ENCODE measurements around the gene MBD3L1.

Gene MBD3L1

GRCh38 chr19:8832132-8833021 lies at the start of gene MBD3L1, which contains the start of gene ZNF558:
Gene MBD3L1, plus strand, starts transcription at chr19:8832377. Its CDS starts 10,302 bp downstream, at chr19:8842679.
Gene ZNF558, minus strand, starts transcription at chr19:8832304. Its CDS starts 9,645 bp downstream, at chr19:8822659.
- no peak for TF ChIP-seq ZBTB7A (IDR thresholded peaks at IDR 0.05; ENCODE audit: low read depth)
- TF ChIP-seq REST (IDR thresholded peaks at IDR 0.05; ENCODE audit: low read depth), result 0 out of 2 replicates have a peak, but pooled peaks have one; percentile 16
- TF ChIP-seq RAD21 (IDR thresholded peaks at IDR 0.05; ENCODE audit: low read depth), result peak; percentile 15; the same call in 1 of the 2 replicates
- 0 out of 2 replicates have a peak, but pooled peaks have one; percentile 15 for TF ChIP-seq EP300 (IDR thresholded peaks at IDR 0.05; ENCODE audit: borderline replicate concordance)
- TF ChIP-seq CREB1 (IDR thresholded peaks at IDR 0.05; ENCODE audit: low read depth), result no peak
- peak; percentile 48; the same call in 1 of the 2 replicates for TF ChIP-seq TCF12 (IDR thresholded peaks at IDR 0.05; ENCODE audit: low read depth)
- TF ChIP-seq USF1 (IDR thresholded peaks at IDR 0.05), result peak; percentile 5; the same call in 1 of the 2 replicates
- TF ChIP-seq MAX (IDR thresholded peaks at IDR 0.05), result peak; percentile 90
- peak; percentile 14; the same call in 1 of the 2 replicates for TF ChIP-seq EGR1 (IDR thresholded peaks at IDR 0.05)
- no peak for TF ChIP-seq YY1 (IDR thresholded peaks at IDR 0.05; ENCODE audit: low read depth)
- TF ChIP-seq FOXM1 (IDR thresholded peaks at IDR 0.05; ENCODE audit: borderline replicate concordance, low read depth), result no peak
- TF ChIP-seq NFIC (IDR thresholded peaks at IDR 0.05), result no peak
- no peak for TF ChIP-seq CEBPB (IDR thresholded peaks at IDR 0.05)
- no peak for TF ChIP-seq TEAD4 (IDR thresholded peaks at IDR 0.05)
- peak; percentile 78; the same call in 1 of the 2 replicates for TF ChIP-seq TAF1 (IDR thresholded peaks at IDR 0.05; ENCODE audit: low read depth)

- TF ChIP-seq CREB1 (IDR thresholded peaks at IDR 0.05; ENCODE audit: low read depth), result no peak
- no peak for TF ChIP-seq ZBTB7A (IDR thresholded peaks at IDR 0.05; ENCODE audit: low read depth)
- no peak for TF ChIP-seq TEAD4 (IDR thresholded peaks at IDR 0.05)
- no peak for TF ChIP-seq USF1 (IDR thresholded peaks at IDR 0.05)
- TF ChIP-seq FOXM1 (IDR thresholded peaks at IDR 0.05; ENCODE audit: borderline replicate concordance, low read depth), result no peak
- TF ChIP-seq EGR1 (IDR thresholded peaks at IDR 0.05), result no peak
- TF ChIP-seq TCF12 (IDR thresholded peaks at IDR 0.05; ENCODE audit: low read depth), result no peak
Measured at GRCh38 chr19:8794823-8795222, 37.4 kb upstream of the MBD3L1 start.

- TF ChIP-seq TCF12 (IDR thresholded peaks at IDR 0.05; ENCODE audit: low read depth) (no peak), MAX (IDR thresholded peaks at IDR 0.05) (no peak), TEAD4 (IDR thresholded peaks at IDR 0.05) (no peak), EGR1 (IDR thresholded peaks at IDR 0.05) (no peak), EP300 (IDR thresholded peaks at IDR 0.05; ENCODE audit: borderline replicate concordance) (no peak), REST (IDR thresholded peaks at IDR 0.05; ENCODE audit: low read depth) (no peak), ZBTB7A (IDR thresholded peaks at IDR 0.05; ENCODE audit: low read depth) (no peak), FOXM1 (IDR thresholded peaks at IDR 0.05; ENCODE audit: borderline replicate concordance, low read depth) (no peak), USF1 (IDR thresholded peaks at IDR 0.05) (no peak), RAD21 (IDR thresholded peaks at IDR 0.05; ENCODE audit: low read depth) (no peak), NFIC (IDR thresholded peaks at IDR 0.05) (no peak), TAF1 (IDR thresholded peaks at IDR 0.05; ENCODE audit: low read depth) (no peak), YY1 (IDR thresholded peaks at IDR 0.05; ENCODE audit: low read depth) (no peak), CREB1 (IDR thresholded peaks at IDR 0.05; ENCODE audit: low read depth) (no peak), CEBPB (IDR thresholded peaks at IDR 0.05) (no peak)
Measured at GRCh38 chr19:8806661-8807060, 25.5 kb upstream of the MBD3L1 start.

GRCh38 chr19:8811315-8812172 lies 20.6 kb upstream of the MBD3L1 start:
- TF ChIP-seq TAF1 (IDR thresholded peaks at IDR 0.05; ENCODE audit: low read depth), result no peak
- peak; percentile 74 for TF ChIP-seq TCF12 (IDR thresholded peaks at IDR 0.05; ENCODE audit: low read depth)
- TF ChIP-seq TEAD4 (IDR thresholded peaks at IDR 0.05), result 0 out of 2 replicates have a peak, but pooled peaks have one; percentile 32
- no peak for TF ChIP-seq RAD21 (IDR thresholded peaks at IDR 0.05; ENCODE audit: low read depth)
- TF ChIP-seq USF1 (IDR thresholded peaks at IDR 0.05), result peak; percentile 69
- no peak for TF ChIP-seq NFIC (IDR thresholded peaks at IDR 0.05)
